HCT116 (cell line): ENCODE results near the gene STK31. TPM values are rescaled to one million over a fixed set of nuclear protein-coding genes. Genes with fewer than 3 reads are reported as not detected.

ENCODE experiments used
- ATAC-seq: fragments of 200-7000 bp; cut with Tn5 transposase; 2 replicates; pipeline ENCODE4 v1.9.1; 2020; ENCODE audit warnings: mild to moderate bottlenecking, moderate library complexity
- Bru-seq: library from RNA; stranded (reverse); fragments of 400-500 nt; gene quantifications from one replicate; lab custom pipeline; 2021; lab: Mats Ljungman, UMichigan
- BruChase-seq, 2 experiments: library from RNA; stranded (reverse); fragments of 400-500 nt; gene quantifications; one replicate each; lab custom pipeline; 2021; lab: Mats Ljungman, UMichigan
- BruUV-seq: library from RNA; stranded (reverse); fragments of 400-500 nt; replicated peaks from 2 replicates; lab custom pipeline; 2021; lab: Mats Ljungman, UMichigan
- CTCF ChIA-PET: fragments of 300-600 bp; sonication (Branson Sonifier 250); formaldehyde crosslinking; loops from one replicate; lab custom pipeline; 2021; ENCODE audit warnings: antibody characterized with exemption; lab: Charles Lee
- POLR2A ChIA-PET: fragments of 300-600, 350-600 bp; sonication (Branson Sonifier 250); formaldehyde crosslinking; loops from one replicate; lab custom pipeline; 2021; ENCODE audit warnings: antibody characterized with exemption; lab: Charles Lee
- RAD21 ChIA-PET, 2 experiments: fragments of 300-600 bp; sonication (Branson Sonifier 250); formaldehyde crosslinking; loops; one replicate each; lab custom pipeline; 2023; ENCODE audit warnings: low total read pairs in 2 of 2; ENCODE audit not compliant: uncharacterized antibody in 2 of 2, unreplicated experiment in 2 of 2, low non-redundant PET in 1 of 2; lab: Charles Lee
- DNase-seq: peaks from one replicate; pipeline ENCODE4 v3.0.0-alpha.2; 2010; ENCODE audit warnings: low read depth, low spot score
- H2AFZ ChIP-seq: fragments of 200-600 bp; shearing (Covaris generic), sonication (generic); 2 replicates; pipeline ENCODE4 v1.6.1; 2017; ENCODE audit warnings: low read depth, mixed run types, mixed read lengths, antibody characterized with exemption, low read length; ENCODE audit not compliant: poor library complexity, severe bottlenecking
- H3K27ac ChIP-seq: 2 replicates; pipeline ENCODE4 v1.5.1; 2012; ENCODE audit warnings: low read depth, low read length
- H3K27me3 ChIP-seq: fragments of 200-600 bp; sonication (generic); 2 replicates; pipeline ENCODE4 v1.6.1; 2016; ENCODE audit warnings: mixed run types, low read length, mixed read lengths; ENCODE audit not compliant: insufficient read depth
- H3K36me3 ChIP-seq, 2 experiments: fragments of 200-500 bp in 1 of 2; fragments of 200-600 bp in 1 of 2; sonication (Bioruptor generic) in 1 of 2; sonication (generic) in 1 of 2; 2 replicates each; pipeline versions ENCODE4 v1.5.1 to v1.6.1; 2014 to 2016; ENCODE audit warnings: low read length in 2 of 2, inconsistent platforms in 1 of 2, mixed read lengths in 1 of 2, mixed run types in 1 of 2; ENCODE audit not compliant: insufficient read depth in 2 of 2, control insufficient read depth in 1 of 2
- H3K4me1 ChIP-seq, 2 experiments: fragments of 200-600 bp in 1 of 2; sonication (generic) in 1 of 2; 2 replicates each; pipeline versions ENCODE4 v1.5.1 to v1.6.1; 2012 to 2017; ENCODE audit warnings: low read length in 2 of 2, inconsistent platforms in 1 of 2, mild to moderate bottlenecking in 1 of 2, mixed read lengths in 1 of 2, mixed run types in 1 of 2, moderate library complexity in 1 of 2; ENCODE audit not compliant: insufficient read depth in 2 of 2, control insufficient read depth in 1 of 2
- H3K4me2 ChIP-seq: fragments of 200-600 bp; sonication (generic); 2 replicates; pipeline ENCODE4 v1.6.1; 2017; ENCODE audit warnings: mixed run types, low read length, mixed read lengths
- H3K4me3 ChIP-seq, 2 experiments: fragments of 200-600 bp in 1 of 2; sonication (generic) in 1 of 2; replicated peaks in 1 of 2; 2 replicates each; pipeline ENCODE4 v1.5.1; 2011 to 2016; ENCODE audit warnings: low read length in 2 of 2, control low read depth in 1 of 2, low read depth in 1 of 2, mild to moderate bottlenecking in 1 of 2, mixed read lengths in 1 of 2, mixed run types in 1 of 2
- H3K79me2 ChIP-seq: fragments of 200-600 bp; sonication (generic); 2 replicates; pipeline ENCODE4 v1.6.1; 2017; ENCODE audit warnings: mild to moderate bottlenecking, mixed run types, low read length, moderate library complexity, mixed read lengths; ENCODE audit not compliant: insufficient read depth
- H3K9ac ChIP-seq: fragments of 200-600 bp; sonication (generic); 2 replicates; pipeline ENCODE4 v1.6.1; 2016; ENCODE audit warnings: low read length, mixed read lengths
- H3K9me2 ChIP-seq: fragments of 200-600 bp; sonication (generic), shearing (Covaris generic); 2 replicates; pipeline ENCODE4 v1.6.1; 2017; ENCODE audit warnings: mixed run types, mild to moderate bottlenecking, moderate library complexity; ENCODE audit not compliant: insufficient read depth
- H3K9me3 ChIP-seq, 2 experiments: fragments of 200-500 bp in 1 of 2; fragments of 200-600 bp in 1 of 2; sonication (Bioruptor generic) in 1 of 2; sonication (generic) in 1 of 2; 2 replicates each; pipeline ENCODE4 v1.6.1; 2014 to 2017; ENCODE audit warnings: low read length in 2 of 2, mixed read lengths in 2 of 2, inconsistent platforms in 1 of 2, low read depth in 1 of 2, mild to moderate bottlenecking in 1 of 2, mixed run types in 1 of 2, moderate library complexity in 1 of 2; ENCODE audit not compliant: control insufficient read depth in 1 of 2, insufficient read depth in 1 of 2
- H4K20me1 ChIP-seq: fragments of 200-600 bp; sonication (generic), shearing (Covaris generic); 2 replicates; pipeline ENCODE4 v1.6.1; 2017; ENCODE audit warnings: mixed run types, mild to moderate bottlenecking, moderate library complexity; ENCODE audit not compliant: insufficient read depth
- ATF3 ChIP-seq: IDR thresholded peaks from 2 replicates; pipeline ENCODE4 v1.6.1; 2012
- CTCF ChIP-seq, 3 experiments: fragments of 200-600 bp in 1 of 3; sonication (generic) in 1 of 3; IDR thresholded peaks in 2 of 3; conservative IDR thresholded peaks in 1 of 3; 2 replicates each; pipeline ENCODE4 v1.5.1; 2012 to 2017; ENCODE audit warnings: low read depth in 2 of 3, low read length in 2 of 3, antibody characterized with exemption in 1 of 3, borderline replicate concordance in 1 of 3, control low read depth in 1 of 3, mild to moderate bottlenecking in 1 of 3, mixed read lengths in 1 of 3, mixed run types in 1 of 3, moderate library complexity in 1 of 3; ENCODE audit not compliant: insufficient read depth in 1 of 3
- EGR1 ChIP-seq: IDR thresholded peaks from 2 replicates; pipeline ENCODE4 v1.6.1; 2012; ENCODE audit warnings: low read depth
- EZH2phosphoT487 ChIP-seq: fragments of 200-600 bp; IDR thresholded peaks from 2 replicates; pipeline ENCODE4 v1.6.1; 2018; ENCODE audit warnings: antibody characterized with exemption, borderline replicate concordance
- POLR2A ChIP-seq: IDR thresholded peaks from 2 replicates; pipeline ENCODE4 v1.7.0; 2011; ENCODE audit warnings: borderline replicate concordance; ENCODE audit not compliant: insufficient read depth, insufficient read length; ENCODE audit errors: extremely low read depth
- RAD21 ChIP-seq: IDR thresholded peaks from 2 replicates; pipeline ENCODE4 v1.6.1; 2012; ENCODE audit warnings: low read depth, mild to moderate bottlenecking
- SP1 ChIP-seq: IDR thresholded peaks from 2 replicates; pipeline ENCODE4 v1.6.1; 2012; ENCODE audit warnings: low read depth
- YY1 ChIP-seq: IDR thresholded peaks from 2 replicates; pipeline ENCODE4 v1.6.1; 2011; ENCODE audit warnings: low read length, low read depth, moderate library complexity, mild to moderate bottlenecking; ENCODE audit not compliant: insufficient replicate concordance; ENCODE audit errors: extremely low read depth
- ZBTB33 ChIP-seq: IDR thresholded peaks from 2 replicates; pipeline ENCODE4 v1.6.1; 2011; ENCODE audit warnings: mild to moderate bottlenecking, low read length, moderate library complexity; ENCODE audit not compliant: insufficient replicate concordance; ENCODE audit errors: extremely low read depth
- ZFX ChIP-seq: fragments of 450-650 bp; IDR thresholded peaks from 2 replicates; pipeline ENCODE4 v1.6.1; 2017
- ZNF274 ChIP-seq: fragments of 200-500 bp; sonication (Bioruptor generic); IDR thresholded peaks from 2 replicates; pipeline ENCODE4 v1.6.1; 2014; ENCODE audit warnings: mild to moderate bottlenecking, low read depth, low read length, inconsistent platforms
- intact Hi-C: fragments of 100-400 bp; cut with micrococcal nuclease; formaldehyde crosslinking; loops from 2 replicates; pipeline ENCODE4 v1.10.0; 2022
- long read RNA-seq: library from polyadenylated mRNA; unstranded; transcript quantifications from one replicate; pipeline ENCODE4 v2.0.0, GENCODE V29; 2021; ENCODE audit not compliant: unreplicated experiment
- polyA plus RNA-seq: library from polyadenylated mRNA; unstranded; fragments of >200 nt; gene quantifications from 2 replicates; pipeline ENCODE4 v1.2.1, GENCODE V29; 2012; ENCODE audit warnings: missing spikeins
- total RNA-seq: library from RNA; stranded (reverse); gene quantifications from one replicate; pipeline ENCODE4 v1.2.1, GENCODE V29; 2021; ENCODE audit not compliant: unreplicated experiment

Gene STK31
- total RNA-seq (not detected), Bru-seq, nascent RNA (percentile 21 among the genes with signal in this experiment), BruChase-seq, experiment 1, labeled RNA remaining after a 6-hour chase (percentile 14 among the genes with signal in this experiment), BruChase-seq, experiment 2, labeled RNA remaining after a 2-hour chase (percentile 16 among the genes with signal in this experiment)
- polyA plus RNA-seq = 0.03 TPM in 1 of 2 replicates, not detected in the other
- long read RNA-seq = 0 reads

- RAD21 ChIA-PET = no interaction called here
- Histone ChIP-seq H2AFZ (no peak within 1 kb of the TSS), H3K9ac (no peak within 1 kb of the TSS), H3K36me3 (no peaks in the 10 kb centered on the region), H3K4me2 (no peak within 1 kb of the TSS), H4K20me1 (no peaks in the 10 kb centered on the region), H3K4me3 (no peak within 1 kb of the TSS), H3K79me2 (no peaks in the 10 kb centered on the region), H3K9me3 (peaks cover 0 to 6% of the 10 kb centered on the region in 2 experiments; a peak in 1 of 4 replicates), H3K27ac (no peak within 1 kb of the TSS), H3K9me2 (no peaks in the 10 kb centered on the region), H3K4me1 (peaks cover 0 to 17% of the 10 kb centered on the region in 2 experiments; a peak in 2 of 4 replicates), H3K27me3 (no peaks in the 10 kb centered on the region)
- ATAC-seq = no peak
- no peak for DNase-seq
- TF ChIP-seq CTCF (IDR thresholded peaks at IDR 0.05 in 2 of 3, conservative IDR thresholded peaks at IDR 0.05 in 1 of 3; ENCODE audit: borderline replicate concordance in 1 of 3, insufficient read depth in 1 of 3, low read depth in 2 of 3, low read length in 2 of 3) = no peak
- TF ChIP-seq SP1 = no peak
- TF ChIP-seq ATF3 = no peak
- no peak for TF ChIP-seq RAD21
- TF ChIP-seq ZNF274 = no peak
- TF ChIP-seq ZFX = no peak
- TF ChIP-seq EZH2phosphoT487 = no peak
- TF ChIP-seq ZBTB33 = no peak
- no peak for TF ChIP-seq YY1
- no peak for TF ChIP-seq EGR1
- TF ChIP-seq POLR2A = no peak
- intact Hi-C loops = loop anchor here (5.0 kb wide), 1 partner anchor 438 kb away; no protein-coding TSS in a partner anchor
- CTCF ChIA-PET = interaction anchor here (1.0 to 7.1 kb wide), 4 partner anchors 12 to 437 kb away, joined by 3 to 49 read pairs (median 29); no protein-coding TSS in a partner anchor
- POLR2A ChIA-PET = interaction anchor here (0.8 kb wide), 1 partner anchor 13 kb away, joined by 4 read pairs; no protein-coding TSS in a partner anchor
- BruUV-seq = no TSS peak
Measured at GRCh38 chr7:23710000-23710399, at the start of gene STK31. Gene STK31 (plus strand): TSS chr7:23710219. CDS start chr7:23710286, 67 bp downstream.
